ENCODE results near the gene LINGO4.

The LINGO4 gene

GRCh38 chr1:151814971-151815545 lies 9.8 kb upstream of the LINGO4 start:
- no peak for DNase-seq (ENCODE audit: low spot score)

GRCh38 chr1:151814426-151814825 lies 9.2 kb upstream of the LINGO4 start:
- no peak for DNase-seq (ENCODE audit: low spot score)

GRCh38 chr1:151813271-151813977 lies 8.2 kb upstream of the LINGO4 start:
- DNase-seq (ENCODE audit: low spot score), result no peak

- DNase-seq (ENCODE audit: low spot score), result no peak
Observed at GRCh38 chr1:151811181-151811580, 6.0 kb upstream of the LINGO4 start.

- DNase-seq (ENCODE audit: low spot score), result no peak
Observed at GRCh38 chr1:151809985-151810556, 4.9 kb upstream of the LINGO4 start.

GRCh38 chr1:151809290-151809984 lies 4.2 kb upstream of the LINGO4 start:
- DNase-seq (ENCODE audit: low spot score), result no peak

GRCh38 chr1:151807766-151808165 lies 2.5 kb upstream of the LINGO4 start:
- no peak for DNase-seq (ENCODE audit: low spot score)

- no peak for DNase-seq (ENCODE audit: low spot score)
Observed at GRCh38 chr1:151807131-151807530, 1.9 kb upstream of the LINGO4 start.

GRCh38 chr1:151806170-151806569 lies 951 bp upstream of the LINGO4 start:
- no peak for DNase-seq (ENCODE audit: low spot score)

- no peak for DNase-seq (ENCODE audit: low spot score)
Observed at GRCh38 chr1:151803915-151804314, 1.3 kb downstream of the LINGO4 start.

- DNase-seq (ENCODE audit: low spot score), result no peak
Observed at GRCh38 chr1:151803164-151803563, 2.1 kb downstream of the LINGO4 start.

GRCh38 chr1:151802372-151802771 lies 2.8 kb downstream of the LINGO4 start:
- DNase-seq (ENCODE audit: low spot score), result no peak

GRCh38 chr1:151801846-151802245 lies 3.4 kb downstream of the LINGO4 start:
- DNase-seq (ENCODE audit: low spot score), result no peak

GRCh38 chr1:151801310-151801820 lies 3.9 kb downstream of the LINGO4 start:
- no peak for DNase-seq (ENCODE audit: low spot score)

GRCh38 chr1:151800830-151801229 lies 4.4 kb downstream of the LINGO4 start:
- DNase-seq (ENCODE audit: low spot score), result no peak

GRCh38 chr1:151799179-151800022 lies 5.8 kb downstream of the LINGO4 start:
- no peak for DNase-seq (ENCODE audit: low spot score)

- DNase-seq (ENCODE audit: low spot score), result no peak
Observed at GRCh38 chr1:151798571-151798970, 6.6 kb downstream of the LINGO4 start.

GRCh38 chr1:151790940-151791651 lies 14.1 kb downstream of the LINGO4 start:
- DNase-seq (ENCODE audit: low spot score), result peak; percentile 43

GRCh38 chr1:151790071-151790939 lies 14.9 kb downstream of the LINGO4 start, which contains the start of gene TDRKH:
TSS of gene TDRKH (minus strand) at chr1:151790500. CDS start at chr1:151783022, 7,478 bp downstream.
- peak; percentile 100 for DNase-seq (ENCODE audit: low spot score)

GRCh38 chr1:151787689-151788088 lies 17.5 kb downstream of the LINGO4 start:
- no peak for DNase-seq (ENCODE audit: low spot score)

All from AG08395 (cell line).